ENCODE measurements around the gene COX8C.

COX8C gene

DNA sequence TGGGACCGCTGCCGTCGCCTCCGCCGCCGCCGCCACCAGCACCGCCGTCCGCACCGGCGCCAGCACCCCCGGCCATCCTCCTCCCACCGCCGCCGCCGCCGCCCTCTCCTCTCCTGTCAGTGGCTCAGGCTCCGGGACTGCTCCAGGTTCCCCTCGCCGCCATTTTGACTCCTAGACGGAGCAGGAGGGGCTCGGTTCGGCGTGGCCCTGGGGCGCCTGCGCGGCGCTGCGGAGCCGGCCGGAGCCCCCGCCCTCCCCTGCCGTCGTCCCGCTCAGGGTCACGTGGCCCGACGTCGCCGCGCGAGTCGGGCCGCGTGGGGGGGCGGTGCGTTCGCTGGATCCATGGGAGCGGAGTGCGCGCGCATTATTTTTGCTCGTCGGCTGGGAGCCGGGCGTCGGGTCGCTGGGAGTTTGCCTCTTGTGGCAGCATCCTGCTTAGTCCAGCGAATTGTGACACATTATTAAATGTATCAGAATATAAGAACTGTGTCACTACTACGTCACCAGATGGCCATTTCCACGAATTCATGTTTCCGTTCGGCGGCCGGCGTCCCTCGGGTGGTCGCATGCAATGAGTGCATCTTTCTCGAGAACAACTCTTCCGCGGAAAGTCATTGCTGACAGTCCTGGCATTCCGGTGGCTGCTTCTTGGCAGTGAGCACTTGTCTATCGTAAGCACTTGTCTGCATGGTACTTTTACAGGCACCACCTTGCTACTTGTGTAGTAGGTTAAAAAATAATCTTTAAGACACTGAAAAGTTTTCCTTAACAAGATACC is 13.9 kb upstream of the COX8C start, which contains the start of gene BTBD7 (continued):
- no peak for TF ChIP-seq PRDM1 (tag by site-specific recombination; IDR thresholded peaks at IDR 0.05)
- peak; percentile 54; the same call in 1 of the 2 replicates for TF ChIP-seq GLIS1 (tag by site-specific recombination; IDR thresholded peaks at IDR 0.05)
- TF ChIP-seq HOXA7 (CRISPR knock-in tag; IDR thresholded peaks at IDR 0.05; ENCODE audit: borderline replicate concordance) = no peak
- TF ChIP-seq ZNF473 (tag by site-specific recombination; IDR thresholded peaks at IDR 0.05) = no peak
- TF ChIP-seq, protein P1, sequence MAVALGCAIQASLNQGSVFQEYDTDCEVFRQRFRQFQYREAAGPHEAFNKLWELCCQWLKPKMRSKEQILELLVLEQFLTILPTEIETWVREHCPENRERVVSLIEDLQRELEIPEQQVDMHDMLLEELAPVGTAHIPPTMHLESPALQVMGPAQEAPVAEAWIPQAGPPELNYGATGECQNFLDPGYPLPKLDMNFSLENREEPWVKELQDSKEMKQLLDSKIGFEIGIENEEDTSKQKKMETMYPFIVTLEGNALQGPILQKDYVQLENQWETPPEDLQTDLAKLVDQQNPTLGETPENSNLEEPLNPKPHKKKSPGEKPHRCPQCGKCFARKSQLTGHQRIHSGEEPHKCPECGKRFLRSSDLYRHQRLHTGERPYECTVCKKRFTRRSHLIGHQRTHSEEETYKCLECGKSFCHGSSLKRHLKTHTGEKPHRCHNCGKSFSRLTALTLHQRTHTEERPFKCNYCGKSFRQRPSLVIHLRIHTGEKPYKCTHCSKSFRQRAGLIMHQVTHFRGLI (tag by site-specific recombination; IDR thresholded peaks at IDR 0.05) = no peak
- TF ChIP-seq ZNF404 (tag by site-specific recombination; IDR thresholded peaks at IDR 0.05) = no peak
- TF ChIP-seq, protein P2, sequence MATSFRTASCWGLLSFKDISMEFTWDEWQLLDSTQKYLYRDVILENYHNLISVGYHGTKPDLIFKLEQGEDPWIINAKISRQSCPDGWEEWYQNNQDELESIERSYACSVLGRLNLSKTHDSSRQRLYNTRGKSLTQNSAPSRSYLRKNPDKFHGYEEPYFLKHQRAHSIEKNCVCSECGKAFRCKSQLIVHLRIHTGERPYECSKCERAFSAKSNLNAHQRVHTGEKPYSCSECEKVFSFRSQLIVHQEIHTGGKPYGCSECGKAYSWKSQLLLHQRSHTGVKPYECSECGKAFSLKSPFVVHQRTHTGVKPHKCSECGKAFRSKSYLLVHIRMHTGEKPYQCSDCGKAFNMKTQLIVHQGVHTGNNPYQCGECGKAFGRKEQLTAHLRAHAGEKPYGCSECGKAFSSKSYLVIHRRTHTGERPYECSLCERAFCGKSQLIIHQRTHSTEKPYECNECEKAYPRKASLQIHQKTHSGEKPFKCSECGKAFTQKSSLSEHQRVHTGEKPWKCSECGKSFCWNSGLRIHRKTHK (tag by site-specific recombination; IDR thresholded peaks at IDR 0.05) = no peak
- TF ChIP-seq, protein P3, sequence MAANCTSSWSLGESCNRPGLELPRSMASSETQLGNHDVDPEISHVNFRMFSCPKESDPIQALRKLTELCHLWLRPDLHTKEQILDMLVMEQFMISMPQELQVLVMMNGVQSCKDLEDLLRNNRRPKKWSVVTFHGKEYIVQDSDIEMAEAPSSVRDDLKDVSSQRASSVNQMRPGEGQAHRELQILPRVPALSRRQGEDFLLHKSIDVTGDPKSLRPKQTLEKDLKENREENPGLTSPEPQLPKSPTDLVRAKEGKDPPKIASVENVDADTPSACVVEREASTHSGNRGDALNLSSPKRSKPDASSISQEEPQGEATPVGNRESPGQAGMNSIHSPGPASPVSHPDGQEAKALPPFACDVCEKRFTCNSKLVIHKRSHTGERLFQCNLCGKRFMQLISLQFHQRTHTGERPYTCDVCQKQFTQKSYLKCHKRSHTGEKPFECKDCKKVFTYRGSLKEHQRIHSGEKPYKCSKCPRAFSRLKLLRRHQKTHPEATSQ (tag by site-specific recombination; IDR thresholded peaks at IDR 0.05) = no peak
- TF ChIP-seq, protein P4, sequence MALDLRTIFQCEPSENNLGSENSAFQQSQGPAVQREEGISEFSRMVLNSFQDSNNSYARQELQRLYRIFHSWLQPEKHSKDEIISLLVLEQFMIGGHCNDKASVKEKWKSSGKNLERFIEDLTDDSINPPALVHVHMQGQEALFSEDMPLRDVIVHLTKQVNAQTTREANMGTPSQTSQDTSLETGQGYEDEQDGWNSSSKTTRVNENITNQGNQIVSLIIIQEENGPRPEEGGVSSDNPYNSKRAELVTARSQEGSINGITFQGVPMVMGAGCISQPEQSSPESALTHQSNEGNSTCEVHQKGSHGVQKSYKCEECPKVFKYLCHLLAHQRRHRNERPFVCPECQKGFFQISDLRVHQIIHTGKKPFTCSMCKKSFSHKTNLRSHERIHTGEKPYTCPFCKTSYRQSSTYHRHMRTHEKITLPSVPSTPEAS (tag by site-specific recombination; IDR thresholded peaks at IDR 0.05) = no peak
- peak; percentile 80 for TF ChIP-seq ZNF2 (tag by site-specific recombination; IDR thresholded peaks at IDR 0.05)
- no peak for TF ChIP-seq ZNF10 (tag by site-specific recombination; IDR thresholded peaks at IDR 0.05)
- TF ChIP-seq ZBTB20 (tag by site-specific recombination; IDR thresholded peaks at IDR 0.05) = peak; percentile 40; the same call in 1 of the 2 replicates
- TF ChIP-seq, protein P5, sequence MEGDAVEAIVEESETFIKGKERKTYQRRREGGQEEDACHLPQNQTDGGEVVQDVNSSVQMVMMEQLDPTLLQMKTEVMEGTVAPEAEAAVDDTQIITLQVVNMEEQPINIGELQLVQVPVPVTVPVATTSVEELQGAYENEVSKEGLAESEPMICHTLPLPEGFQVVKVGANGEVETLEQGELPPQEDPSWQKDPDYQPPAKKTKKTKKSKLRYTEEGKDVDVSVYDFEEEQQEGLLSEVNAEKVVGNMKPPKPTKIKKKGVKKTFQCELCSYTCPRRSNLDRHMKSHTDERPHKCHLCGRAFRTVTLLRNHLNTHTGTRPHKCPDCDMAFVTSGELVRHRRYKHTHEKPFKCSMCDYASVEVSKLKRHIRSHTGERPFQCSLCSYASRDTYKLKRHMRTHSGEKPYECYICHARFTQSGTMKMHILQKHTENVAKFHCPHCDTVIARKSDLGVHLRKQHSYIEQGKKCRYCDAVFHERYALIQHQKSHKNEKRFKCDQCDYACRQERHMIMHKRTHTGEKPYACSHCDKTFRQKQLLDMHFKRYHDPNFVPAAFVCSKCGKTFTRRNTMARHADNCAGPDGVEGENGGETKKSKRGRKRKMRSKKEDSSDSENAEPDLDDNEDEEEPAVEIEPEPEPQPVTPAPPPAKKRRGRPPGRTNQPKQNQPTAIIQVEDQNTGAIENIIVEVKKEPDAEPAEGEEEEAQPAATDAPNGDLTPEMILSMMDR (tag by site-specific recombination; IDR thresholded peaks at IDR 0.05) = peak; percentile 78
- TF ChIP-seq, protein P6, sequence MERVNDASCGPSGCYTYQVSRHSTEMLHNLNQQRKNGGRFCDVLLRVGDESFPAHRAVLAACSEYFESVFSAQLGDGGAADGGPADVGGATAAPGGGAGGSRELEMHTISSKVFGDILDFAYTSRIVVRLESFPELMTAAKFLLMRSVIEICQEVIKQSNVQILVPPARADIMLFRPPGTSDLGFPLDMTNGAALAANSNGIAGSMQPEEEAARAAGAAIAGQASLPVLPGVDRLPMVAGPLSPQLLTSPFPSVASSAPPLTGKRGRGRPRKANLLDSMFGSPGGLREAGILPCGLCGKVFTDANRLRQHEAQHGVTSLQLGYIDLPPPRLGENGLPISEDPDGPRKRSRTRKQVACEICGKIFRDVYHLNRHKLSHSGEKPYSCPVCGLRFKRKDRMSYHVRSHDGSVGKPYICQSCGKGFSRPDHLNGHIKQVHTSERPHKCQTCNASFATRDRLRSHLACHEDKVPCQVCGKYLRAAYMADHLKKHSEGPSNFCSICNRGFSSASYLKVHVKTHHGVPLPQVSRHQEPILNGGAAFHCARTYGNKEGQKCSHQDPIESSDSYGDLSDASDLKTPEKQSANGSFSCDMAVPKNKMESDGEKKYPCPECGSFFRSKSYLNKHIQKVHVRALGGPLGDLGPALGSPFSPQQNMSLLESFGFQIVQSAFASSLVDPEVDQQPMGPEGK (tag by site-specific recombination; IDR thresholded peaks at IDR 0.05) = no peak
- TF ChIP-seq, protein P7, sequence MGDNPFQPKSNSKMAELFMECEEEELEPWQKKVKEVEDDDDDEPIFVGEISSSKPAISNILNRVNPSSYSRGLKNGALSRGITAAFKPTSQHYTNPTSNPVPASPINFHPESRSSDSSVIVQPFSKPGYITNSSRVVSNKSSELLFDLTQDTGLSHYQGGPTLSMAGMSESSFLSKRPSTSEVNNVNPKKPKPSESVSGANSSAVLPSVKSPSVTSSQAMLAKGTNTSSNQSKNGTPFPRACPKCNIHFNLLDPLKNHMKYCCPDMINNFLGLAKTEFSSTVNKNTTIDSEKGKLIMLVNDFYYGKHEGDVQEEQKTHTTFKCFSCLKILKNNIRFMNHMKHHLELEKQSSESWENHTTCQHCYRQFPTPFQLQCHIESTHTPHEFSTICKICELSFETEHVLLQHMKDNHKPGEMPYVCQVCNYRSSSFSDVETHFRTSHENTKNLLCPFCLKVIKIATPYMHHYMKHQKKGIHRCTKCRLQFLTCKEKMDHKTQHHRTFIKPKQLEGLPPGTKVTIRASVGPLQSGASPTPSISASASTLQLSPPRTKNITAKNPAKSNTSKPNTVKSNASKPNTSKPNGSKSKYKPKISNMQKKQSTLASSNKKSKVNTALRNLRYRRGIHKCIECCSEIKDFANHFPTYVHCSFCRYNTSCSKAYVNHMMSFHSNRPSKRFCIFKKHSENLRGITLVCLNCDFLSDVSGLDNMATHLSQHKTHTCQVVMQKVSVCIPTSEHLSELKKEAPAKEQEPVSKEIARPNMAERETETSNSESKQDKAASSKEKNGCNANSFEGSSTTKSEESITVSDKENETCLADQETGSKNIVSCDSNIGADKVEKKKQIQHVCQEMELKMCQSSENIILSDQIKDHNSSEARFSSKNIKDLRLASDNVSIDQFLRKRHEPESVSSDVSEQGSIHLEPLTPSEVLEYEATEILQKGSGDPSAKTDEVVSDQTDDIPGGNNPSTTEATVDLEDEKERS (tag by site-specific recombination; IDR thresholded peaks at IDR 0.05) = no peak
- no peak for TF ChIP-seq ZNF585B (tag by site-specific recombination; IDR thresholded peaks at IDR 0.05)
- no peak for TF ChIP-seq ZNF639 (tag by site-specific recombination; IDR thresholded peaks at IDR 0.05)
- TF ChIP-seq ZNF76 (tag by site-specific recombination; IDR thresholded peaks at IDR 0.05; ENCODE audit: borderline replicate concordance, low read depth) = peak; percentile 59; the same call in 1 of the 2 replicates
- TF ChIP-seq, protein P8, sequence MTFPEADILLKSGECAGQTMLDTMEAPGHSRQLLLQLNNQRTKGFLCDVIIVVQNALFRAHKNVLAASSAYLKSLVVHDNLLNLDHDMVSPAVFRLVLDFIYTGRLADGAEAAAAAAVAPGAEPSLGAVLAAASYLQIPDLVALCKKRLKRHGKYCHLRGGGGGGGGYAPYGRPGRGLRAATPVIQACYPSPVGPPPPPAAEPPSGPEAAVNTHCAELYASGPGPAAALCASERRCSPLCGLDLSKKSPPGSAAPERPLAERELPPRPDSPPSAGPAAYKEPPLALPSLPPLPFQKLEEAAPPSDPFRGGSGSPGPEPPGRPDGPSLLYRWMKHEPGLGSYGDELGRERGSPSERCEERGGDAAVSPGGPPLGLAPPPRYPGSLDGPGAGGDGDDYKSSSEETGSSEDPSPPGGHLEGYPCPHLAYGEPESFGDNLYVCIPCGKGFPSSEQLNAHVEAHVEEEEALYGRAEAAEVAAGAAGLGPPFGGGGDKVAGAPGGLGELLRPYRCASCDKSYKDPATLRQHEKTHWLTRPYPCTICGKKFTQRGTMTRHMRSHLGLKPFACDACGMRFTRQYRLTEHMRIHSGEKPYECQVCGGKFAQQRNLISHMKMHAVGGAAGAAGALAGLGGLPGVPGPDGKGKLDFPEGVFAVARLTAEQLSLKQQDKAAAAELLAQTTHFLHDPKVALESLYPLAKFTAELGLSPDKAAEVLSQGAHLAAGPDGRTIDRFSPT (tag by site-specific recombination; IDR thresholded peaks at IDR 0.05) = no peak
- 0 out of 2 replicates have a peak, but pooled peaks have one; percentile 7 for TF ChIP-seq HOXC10 (CRISPR knock-in tag; IDR thresholded peaks at IDR 0.05)
- TF ChIP-seq ZIC2 (tag by site-specific recombination; IDR thresholded peaks at IDR 0.05) = no peak
- no peak for TF ChIP-seq ZNF221 (tag by site-specific recombination; IDR thresholded peaks at IDR 0.05; ENCODE audit: borderline replicate concordance)

All from HEK293 (cell line).